ENCODE results near the gene LSS.

GRCh38 chr21:46266946-46267345 lies 38.4 kb upstream of the LSS start:
- TF ChIP-seq CTCF (optimal IDR thresholded peaks at IDR 0.05 in 1 of 3, IDR thresholded peaks at IDR 0.05 in 1 of 3, conservative IDR thresholded peaks at IDR 0.05 in 1 of 3; ENCODE audit: extremely low read depth in 1 of 3, insufficient read depth in 2 of 3, low read length in 3 of 3) (no peak), EZH2 (IDR thresholded peaks at IDR 0.05; ENCODE audit: low read length) (no peak)
